GM12878 (cell line): Measurements from ENCODE around the gene PRTFDC1. TPM values are rescaled to one million over a fixed set of nuclear protein-coding genes. Genes with fewer than 3 reads are reported as not detected.

Experiments
- ATAC-seq: fragments of 200-7000 bp; cut with Tn5 transposase; 3 replicates; pipeline ENCODE4 v1.9.1; 2020; ENCODE audit warnings: mild to moderate bottlenecking, moderate library complexity
- BruUV-seq: library from RNA; stranded (reverse); fragments of 400-500 nt; replicated peaks from 2 replicates; lab custom pipeline; 2021; lab: Mats Ljungman, UMichigan
- CTCF ChIA-PET: fragments of 300-600 bp; sonication (Branson Sonifier 250); formaldehyde crosslinking; extraction: SDS; loops from one replicate; lab custom pipeline; 2021; ENCODE audit warnings: inconsistent platforms; lab: Yijun Ruan, JAX
- POLR2A ChIA-PET: fragments of 350-600 bp; formaldehyde crosslinking; extraction: SDS; loops from one replicate; lab custom pipeline; 2021; ENCODE audit warnings: inconsistent platforms; lab: Charles Lee
- RAD21 ChIA-PET: fragments of 300-600 bp; sonication (Branson Sonifier 250); formaldehyde crosslinking; loops from one replicate; lab custom pipeline; 2023; ENCODE audit warnings: antibody characterized with exemption; ENCODE audit not compliant: unreplicated experiment; lab: Charles Lee
- SMC1A ChIA-PET: fragments of 300-600 bp; sonication (Branson Sonifier 250); formaldehyde crosslinking; loops from one replicate; lab custom pipeline; 2023; ENCODE audit not compliant: unreplicated experiment, uncharacterized antibody; lab: Charles Lee
- DNase-seq: peaks from one replicate; pipeline ENCODE4 v3.0.0-alpha.2; 2011; ENCODE audit warnings: low read depth, low spot score
- FAIRE-seq: peaks from 3 replicates; lab custom pipeline; 2011; peaks lifted over from hg19 to GRCh38; lab: Jason Lieb, UNC
- H2AFZ ChIP-seq: 2 replicates; pipeline ENCODE4 v1.6.0; 2011; ENCODE audit warnings: low read depth, low read length, control low read depth; ENCODE audit not compliant: control insufficient read depth
- H3K27ac ChIP-seq: 2 replicates; pipeline ENCODE4 v1.5.1; 2011; ENCODE audit warnings: control low read depth; ENCODE audit not compliant: control insufficient read depth, insufficient read depth
- H3K27me3 ChIP-seq, 2 experiments: replicated peaks in 1 of 2; 2 replicates each; pipeline versions ENCODE4 v1.6.0 to v1.6.1; 2011; ENCODE audit warnings: low read length in 1 of 2; ENCODE audit not compliant: control insufficient read depth in 2 of 2, insufficient read depth in 2 of 2
- H3K36me3 ChIP-seq, 2 experiments: 2 replicates each; pipeline ENCODE4 v1.5.1; 2011; ENCODE audit warnings: low read length in 1 of 2; ENCODE audit not compliant: control insufficient read depth in 2 of 2, insufficient read depth in 2 of 2
- H3K4me1 ChIP-seq: 2 replicates; pipeline ENCODE4 v1.6.1; 2011; ENCODE audit warnings: mild to moderate bottlenecking, low read length, moderate library complexity, mixed read lengths; ENCODE audit not compliant: control insufficient read depth, insufficient read depth
- H3K4me2 ChIP-seq: 2 replicates; pipeline ENCODE4 v1.6.0; 2011; ENCODE audit warnings: control low read depth; ENCODE audit not compliant: control insufficient read depth, insufficient read depth
- H3K4me3 ChIP-seq: fragments of 200-600 bp; sonication (generic); 2 replicates; pipeline ENCODE4 v1.5.1; 2016
- H3K79me2 ChIP-seq: 2 replicates; pipeline ENCODE4 v1.6.0; 2011; ENCODE audit warnings: low read length; ENCODE audit not compliant: control insufficient read depth, insufficient read depth
- H3K9ac ChIP-seq: 2 replicates; pipeline ENCODE4 v1.8.0; 2011; ENCODE audit warnings: low read length, control low read depth, mixed read lengths; ENCODE audit not compliant: control insufficient read depth, insufficient read depth
- H3K9me3 ChIP-seq: replicated peaks from 3 replicates; pipeline ENCODE4 v1.5.1; 2011; ENCODE audit warnings: mild to moderate bottlenecking, low read length; ENCODE audit not compliant: control insufficient read depth, insufficient read depth
- H4K20me1 ChIP-seq: 2 replicates; pipeline ENCODE4 v1.6.0; 2011; ENCODE audit not compliant: control insufficient read depth, insufficient read depth
- ASH2L ChIP-seq: fragments of 300-600, 200-600 bp; sonication (generic); IDR thresholded peaks from 2 replicates; pipeline ENCODE4 v1.6.1; 2017; ENCODE audit warnings: low read depth, mild to moderate bottlenecking, borderline replicate concordance
- CREB1 ChIP-seq: IDR thresholded peaks from 2 replicates; pipeline ENCODE4 v1.6.1; 2012; ENCODE audit warnings: low read depth, mild to moderate bottlenecking, inconsistent platforms
- FOS ChIP-seq: IDR thresholded peaks from 3 replicates; pipeline ENCODE4 v1.6.1; 2011; ENCODE audit warnings: borderline replicate concordance; ENCODE audit not compliant: insufficient read length; ENCODE audit errors: extremely low read depth
- HDAC2 ChIP-seq: fragments of 200-600 bp; sonication (generic); IDR thresholded peaks from 2 replicates; pipeline ENCODE4 v1.6.1; 2017
- KLF5 ChIP-seq: fragments of 450-650 bp; IDR thresholded peaks from 2 replicates; pipeline ENCODE4 v1.6.1; 2014; ENCODE audit warnings: mild to moderate bottlenecking; ENCODE audit not compliant: partially characterized antibody
- MEF2A ChIP-seq: IDR thresholded peaks from 2 replicates; pipeline ENCODE4 v1.6.1; 2011; ENCODE audit warnings: low read depth, mild to moderate bottlenecking, low read length, moderate library complexity; ENCODE audit not compliant: insufficient read depth
- NFYA ChIP-seq: IDR thresholded peaks from 2 replicates; pipeline ENCODE4 v1.6.1; 2011; ENCODE audit warnings: low read depth, mild to moderate bottlenecking, low read length, improper control_type of control experiment, borderline replicate concordance
- NR2C2 ChIP-seq: IDR thresholded peaks from 2 replicates; pipeline ENCODE4 v1.6.1; 2011; ENCODE audit warnings: borderline replicate concordance, low read depth; ENCODE audit not compliant: control insufficient read depth, insufficient read length
- PAX8 ChIP-seq: fragments of 450-650 bp; IDR thresholded peaks from 2 replicates; pipeline ENCODE4 v1.6.1; 2017; ENCODE audit warnings: mild to moderate bottlenecking, moderate library complexity
- SMAD1 ChIP-seq: fragments of 450-650 bp; IDR thresholded peaks from 2 replicates; pipeline ENCODE4 v1.6.1; 2018; ENCODE audit warnings: mild to moderate bottlenecking, low read depth; ENCODE audit not compliant: partially characterized antibody
- TAF1 ChIP-seq: IDR thresholded peaks from 2 replicates; pipeline ENCODE4 v1.6.1; 2011; ENCODE audit warnings: mild to moderate bottlenecking, low read depth, low read length, borderline replicate concordance
- TCF3 ChIP-seq: IDR thresholded peaks from 2 replicates; pipeline ENCODE4 v1.6.1; 2012; ENCODE audit warnings: low read depth, mild to moderate bottlenecking, low read length, borderline replicate concordance; ENCODE audit not compliant: insufficient read depth
- YBX1 ChIP-seq: fragments of 450-650 bp; IDR thresholded peaks from 2 replicates; pipeline ENCODE4 v1.6.1; 2016; ENCODE audit warnings: antibody characterized with exemption
- ZBED1 ChIP-seq: IDR thresholded peaks from 2 replicates; pipeline ENCODE4 v1.6.1; 2016; ENCODE audit warnings: borderline replicate concordance
- ZBTB11 ChIP-seq: fragments of 450-650 bp; formaldehyde crosslinking; IDR thresholded peaks from 2 replicates; pipeline ENCODE4 v1.5.0; 2022; ENCODE audit warnings: mild to moderate bottlenecking, missing genetic modification characterization
- ZBTB40 ChIP-seq: fragments of 450-650 bp; IDR thresholded peaks from 2 replicates; pipeline ENCODE4 v1.6.1; 2016; ENCODE audit warnings: mild to moderate bottlenecking, moderate library complexity, borderline replicate concordance
- WGBS: methylation state at CpG from one replicate; pipeline ENCODE4 v1.1.6; 2016; ENCODE audit warnings: low lambda C conversion rate; ENCODE audit not compliant: insufficient replicate concordance, insufficient coverage; ENCODE audit errors: missing lambda C conversion rate; 5-methylcytosine and 5-hydroxymethylcytosine counted together
- in situ Hi-C: fragments of 300-500 bp; cut with MboI; formaldehyde crosslinking; loops from 9 replicates; pipeline ENCODE4 v1.14.3; 2018; ENCODE audit warnings: mixed read lengths
- intact Hi-C: fragments of 100-400 bp; cut with micrococcal nuclease; formaldehyde crosslinking; loops from one replicate; pipeline ENCODE4 v1.14.2; 2022; ENCODE audit not compliant: unreplicated experiment
- polyA plus RNA-seq, 11 experiments: library from polyadenylated mRNA; depleted of rRNA in 4 of 11; unstranded in 6 of 11; stranded (reverse) in 5 of 11; fragments of >200 nt; fragmentation: Nextera tagmentation in 4 of 11; fragmentation: Illumina TruSeq in 1 of 11; extraction: Ambion mirVana in 4 of 11; extraction: Trizol in 1 of 11; gene quantifications; 1 replicate in 1 of 11; 2 replicates in 10 of 11; pipeline versions ENCODE4 v1.2.1 to v1.2.3, GENCODE V29; 2011 to 2016; ENCODE audit warnings: inconsistent platforms in 2 of 11, missing spikeins in 2 of 11, low read depth in 1 of 11
- total RNA-seq, 4 experiments: library from RNA; depleted of rRNA in 3 of 4; stranded (reverse); fragments of >200 nt in 3 of 4; fragmentation: Illumina TruSeq in 1 of 4; extraction: Trizol in 1 of 4; gene quantifications; 2 replicates each; pipeline versions ENCODE4 v1.2.1 to v1.2.3, GENCODE V29; 2013 to 2021

PRTFDC1 gene
- total and polyA plus RNA-seq, 10 of the 15 experiments (the other 5 are each of a cell fraction or from before 2014, with no cell fraction given) = 5.5 to 17.3 (median 11.3) TPM

GRCh38 chr10:24865783-24866182 lies 86.6 kb downstream of the PRTFDC1 start:
- FAIRE-seq = no peak
- Histone ChIP-seq H2AFZ (no peak overlapping the region), H4K20me1 (no peaks in the 10 kb centered on the region), H3K27me3 (no peaks in the 10 kb centered on the region), H3K27ac (no peak overlapping the region), H3K4me1 (no peaks in the 10 kb centered on the region), H3K79me2 (no peaks in the 10 kb centered on the region), H3K4me3 (no peak overlapping the region), H3K9me3 (no peaks in the 10 kb centered on the region; the same call in 2 of the 3 replicates), H3K4me2 (no peak overlapping the region), H3K36me3 (no peaks in the 10 kb centered on the region), H3K9ac (no peak overlapping the region)
- 61% methylated on average over 3 of the region's 3 CpGs for WGBS
- DNase-seq = no peak
- POLR2A ChIA-PET = interaction anchor here (0.6 to 1.4 kb wide), 5 partner anchors 18 to 158 kb away, joined by 3 to 6 read pairs (median 3); partner anchors contain the start of gene PRTFDC1
- RAD21 ChIA-PET = interaction anchor here (0.6 to 2.1 kb wide), 4 partner anchors 13 to 222 kb away, joined by 3 to 12 read pairs (median 3); no protein-coding TSS in a partner anchor
- ATAC-seq = no peak
- no peak for TF ChIP-seq KLF5
- TF ChIP-seq MEF2A = no peak
- no peak for TF ChIP-seq SMAD1
- no peak for TF ChIP-seq HDAC2
- TF ChIP-seq YBX1 = no peak
- no peak for TF ChIP-seq ZBTB11 (CRISPR knock-in tag)
- TF ChIP-seq CREB1 = no peak
- TF ChIP-seq NR2C2 = no peak
- TF ChIP-seq TAF1 = no peak
- no peak for TF ChIP-seq ZBTB40
- TF ChIP-seq NFYA = no peak
- no peak for TF ChIP-seq ZBED1
- no peak for TF ChIP-seq TCF3
- no peak for TF ChIP-seq FOS
- no peak for TF ChIP-seq ASH2L
- no peak for TF ChIP-seq PAX8
- CTCF ChIA-PET = interaction anchor here (0.8 to 1.2 kb wide), 2 partner anchors 15 to 44 kb away, joined by 3 read pairs; no protein-coding TSS in a partner anchor
- BruUV-seq = no TSS peak
- SMC1A ChIA-PET = interaction anchor here (0.8 to 2.1 kb wide), 13 partner anchors 13 to 178 kb away, joined by 3 to 11 read pairs (median 3); no protein-coding TSS in a partner anchor
- in situ Hi-C loops = no loop called here
- intact Hi-C loops = no loop called here
